Left renal pelvis (tissue), 4 donors: ENCODE results near the gene ADPRM. TPM values are rescaled to one million over a fixed set of nuclear protein-coding genes. Genes with fewer than 3 reads are reported as not detected.

Experiments used
- DNase-seq, 4 donors: peaks; one replicate each; pipeline ENCODE4 v3.0.0-alpha.2; 2013; ENCODE audit warnings: low read depth in 4 of 4, low spot score in 3 of 4
- polyA plus RNA-seq, 4 donors: library from polyadenylated mRNA; unstranded; fragments of 120-200 nt; gene quantifications; one replicate each; pipeline ENCODE4 v1.2.1, GENCODE V29; 2013; ENCODE audit not compliant: insufficient read length in 4 of 4

The ADPRM gene
- polyA plus RNA-seq, 4 donors, result 16.8 to 18.4 (median 18.1) TPM

- DNase-seq, result no peak
These were observed 41.3 kb downstream of the ADPRM start for GRCh38 chr17:10738521-10739258.

- DNase-seq, result no peak
These were observed 42.0 kb downstream of the ADPRM start for GRCh38 chr17:10739386-10739785.

- DNase-seq, result no peak
These were observed 44.2 kb downstream of the ADPRM start for GRCh38 chr17:10741416-10742135.

GRCh38 chr17:10742431-10742830 is 45.0 kb downstream of the ADPRM start:
- no peak for DNase-seq

GRCh38 chr17:10743316-10744009 is 46.1 kb downstream of the ADPRM start:
- DNase-seq, result no peak

GRCh38 chr17:10744501-10745000 is 47.2 kb downstream of the ADPRM start:
- DNase-seq, result no peak

- DNase-seq, result no peak
These were observed 47.8 kb downstream of the ADPRM start for GRCh38 chr17:10745231-10745630.

- no peak for DNase-seq
These were observed 51.3 kb downstream of the ADPRM start for GRCh38 chr17:10748531-10749181.

- no peak for DNase-seq
These were observed 52.8 kb downstream of the ADPRM start for GRCh38 chr17:10750210-10750609.

GRCh38 chr17:10751563-10751962 is 54.2 kb downstream of the ADPRM start:
- DNase-seq, result no peak

- no peak for DNase-seq
These were observed 55.3 kb downstream of the ADPRM start for GRCh38 chr17:10752696-10753095.

GRCh38 chr17:10754109-10754508 is 56.7 kb downstream of the ADPRM start:
- no peak for DNase-seq

- no peak for DNase-seq
These were observed 57.6 kb downstream of the ADPRM start for GRCh38 chr17:10754861-10755591.

GRCh38 chr17:10755592-10756127 is 58.3 kb downstream of the ADPRM start:
- no peak for DNase-seq

- DNase-seq, result no peak
These were observed 58.8 kb downstream of the ADPRM start for GRCh38 chr17:10756185-10756584.

- DNase-seq, result no peak
These were observed 59.2 kb downstream of the ADPRM start for GRCh38 chr17:10756619-10757018.

GRCh38 chr17:10757067-10757466 is 59.7 kb downstream of the ADPRM start:
- no peak for DNase-seq

GRCh38 chr17:10757647-10758046 is 60.3 kb downstream of the ADPRM start:
- DNase-seq, result no peak

- no peak for DNase-seq
These were observed 60.7 kb downstream of the ADPRM start for GRCh38 chr17:10758062-10758461.
